ENCODE measurements around the gene ADAM33. TPM values are rescaled to one million over a fixed set of nuclear protein-coding genes. Genes with fewer than 3 reads are reported as not detected.

The ADAM33 gene
- total RNA-seq, 4 donors from 2014 or later, result 27.3 to 94.4 (median 51.9) TPM

DNA sequence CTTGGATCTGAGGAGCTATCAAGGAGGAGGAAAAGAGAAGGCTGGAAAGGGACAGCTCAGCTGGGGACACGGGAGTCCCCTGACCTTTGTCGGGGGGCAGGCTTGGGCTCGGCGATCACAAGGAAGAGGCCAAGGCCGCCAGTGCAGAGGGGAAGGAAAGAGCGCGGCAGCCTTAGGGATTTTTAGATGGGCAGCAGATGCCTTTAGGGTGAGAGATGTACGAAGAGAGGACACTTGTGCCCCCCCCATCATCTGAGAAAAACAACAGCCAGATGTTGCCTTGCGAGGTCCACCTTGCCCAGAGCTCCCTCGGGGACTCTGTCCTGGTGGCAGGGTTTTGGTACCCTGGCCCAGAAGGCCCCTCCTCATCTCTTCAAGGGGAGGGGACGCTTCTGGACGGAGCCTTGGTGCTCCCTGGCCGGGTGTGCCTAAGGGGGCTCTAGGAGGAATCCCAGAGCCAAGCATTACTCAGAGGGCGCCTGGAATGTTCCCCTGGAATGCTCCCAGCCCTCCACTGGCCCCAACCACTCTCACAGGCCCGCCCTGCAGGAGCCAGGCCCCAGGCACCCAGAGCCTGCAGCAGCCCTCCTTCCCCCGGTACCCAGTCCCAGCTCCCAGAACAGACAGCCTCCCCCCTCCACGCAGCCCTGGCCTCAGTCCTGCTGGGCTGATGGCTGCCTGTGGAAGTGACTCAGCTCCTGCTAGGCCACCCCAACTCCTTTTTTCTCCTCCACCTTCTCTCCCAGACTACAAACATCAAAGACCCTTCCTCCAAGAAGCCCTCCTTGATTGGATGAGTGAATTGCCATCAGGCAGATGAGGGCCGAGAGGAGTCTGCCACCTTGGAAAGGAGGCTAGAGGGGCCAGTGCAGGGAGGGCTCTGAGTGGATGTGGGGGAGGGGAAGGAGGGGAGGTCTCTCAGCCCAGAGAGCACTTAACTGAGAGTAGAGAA lies 1.8 kb downstream of the ADAM33 start:
- DNase-seq (ENCODE audit: low spot score) (no peak), ATAC-seq (ENCODE audit: low FRiP score) (peak; percentile 60)
- TF ChIP-seq, protein P1, sequence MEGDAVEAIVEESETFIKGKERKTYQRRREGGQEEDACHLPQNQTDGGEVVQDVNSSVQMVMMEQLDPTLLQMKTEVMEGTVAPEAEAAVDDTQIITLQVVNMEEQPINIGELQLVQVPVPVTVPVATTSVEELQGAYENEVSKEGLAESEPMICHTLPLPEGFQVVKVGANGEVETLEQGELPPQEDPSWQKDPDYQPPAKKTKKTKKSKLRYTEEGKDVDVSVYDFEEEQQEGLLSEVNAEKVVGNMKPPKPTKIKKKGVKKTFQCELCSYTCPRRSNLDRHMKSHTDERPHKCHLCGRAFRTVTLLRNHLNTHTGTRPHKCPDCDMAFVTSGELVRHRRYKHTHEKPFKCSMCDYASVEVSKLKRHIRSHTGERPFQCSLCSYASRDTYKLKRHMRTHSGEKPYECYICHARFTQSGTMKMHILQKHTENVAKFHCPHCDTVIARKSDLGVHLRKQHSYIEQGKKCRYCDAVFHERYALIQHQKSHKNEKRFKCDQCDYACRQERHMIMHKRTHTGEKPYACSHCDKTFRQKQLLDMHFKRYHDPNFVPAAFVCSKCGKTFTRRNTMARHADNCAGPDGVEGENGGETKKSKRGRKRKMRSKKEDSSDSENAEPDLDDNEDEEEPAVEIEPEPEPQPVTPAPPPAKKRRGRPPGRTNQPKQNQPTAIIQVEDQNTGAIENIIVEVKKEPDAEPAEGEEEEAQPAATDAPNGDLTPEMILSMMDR (IDR thresholded peaks at IDR 0.05), result no peak

DNA sequence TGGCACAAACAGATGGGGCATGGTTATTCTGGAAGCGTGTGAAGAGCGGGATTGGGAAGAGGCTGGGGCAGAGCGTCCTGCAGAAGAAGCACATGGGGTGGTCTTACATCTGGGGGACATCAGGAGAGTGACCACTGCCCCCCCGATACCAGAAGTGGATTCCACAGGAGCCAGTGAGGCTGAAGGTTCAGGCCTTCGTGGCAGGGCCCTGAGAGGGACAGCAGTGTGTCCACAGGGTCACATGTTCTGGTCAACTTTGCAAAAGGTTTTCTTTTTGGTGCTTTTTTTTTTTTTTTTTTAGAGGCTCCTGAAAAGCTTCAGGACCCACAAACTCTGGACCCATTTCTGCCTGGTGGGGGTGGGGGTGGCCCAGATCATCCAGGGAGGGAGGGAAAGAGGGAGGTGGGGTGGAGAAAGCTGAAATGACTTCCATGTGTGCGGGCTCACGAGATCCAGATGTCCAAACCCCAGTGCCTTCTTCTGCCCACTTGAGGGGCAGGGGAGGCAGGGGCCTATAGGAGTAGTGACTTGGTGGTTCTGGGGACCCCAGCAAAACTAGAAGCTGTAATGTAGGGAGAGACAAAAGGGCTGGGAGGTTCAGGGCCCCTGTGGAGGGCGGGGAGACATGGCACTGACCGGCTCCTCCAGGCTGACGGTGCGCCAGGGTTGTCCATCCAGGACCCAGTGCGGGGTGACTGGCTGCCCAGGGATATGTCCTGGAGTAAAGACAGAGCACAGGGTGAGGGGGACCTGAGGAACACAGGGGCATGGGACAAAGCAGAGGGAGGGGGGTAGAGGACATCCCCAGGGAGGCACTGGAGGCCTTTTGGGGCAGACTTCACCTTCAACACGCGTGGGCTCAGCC lies 2.7 kb downstream of the ADAM33 start:
- ATAC-seq (ENCODE audit: low FRiP score) (no peak), DNase-seq (ENCODE audit: low spot score) (no peak)
- TF ChIP-seq, protein P1 (IDR thresholded peaks at IDR 0.05), result no peak

DNA sequence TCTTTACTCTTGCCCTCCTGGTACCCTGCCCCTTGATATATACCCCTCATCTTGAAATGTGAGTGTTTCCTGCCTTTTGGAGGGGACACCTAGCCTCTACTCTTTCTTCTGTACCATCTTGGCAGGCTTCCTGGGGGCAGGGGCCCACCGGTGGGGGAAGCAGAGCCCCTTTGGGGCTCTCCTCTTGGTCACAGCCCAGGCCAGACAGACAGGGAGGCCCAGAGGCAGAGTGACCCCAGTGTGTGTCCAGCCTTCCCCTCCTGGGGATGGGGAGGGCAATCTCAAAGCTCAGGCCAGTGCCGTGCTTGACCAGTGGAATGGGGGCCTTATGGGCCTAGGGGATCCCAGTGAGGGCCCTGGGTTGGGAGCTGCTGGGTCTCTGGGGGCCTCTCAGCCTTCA lies 3.6 kb downstream of the ADAM33 start:
- DNase-seq (ENCODE audit: low spot score) (no peak), ATAC-seq (ENCODE audit: low FRiP score) (no peak)
- TF ChIP-seq, protein P1 (IDR thresholded peaks at IDR 0.05), result no peak

DNA sequence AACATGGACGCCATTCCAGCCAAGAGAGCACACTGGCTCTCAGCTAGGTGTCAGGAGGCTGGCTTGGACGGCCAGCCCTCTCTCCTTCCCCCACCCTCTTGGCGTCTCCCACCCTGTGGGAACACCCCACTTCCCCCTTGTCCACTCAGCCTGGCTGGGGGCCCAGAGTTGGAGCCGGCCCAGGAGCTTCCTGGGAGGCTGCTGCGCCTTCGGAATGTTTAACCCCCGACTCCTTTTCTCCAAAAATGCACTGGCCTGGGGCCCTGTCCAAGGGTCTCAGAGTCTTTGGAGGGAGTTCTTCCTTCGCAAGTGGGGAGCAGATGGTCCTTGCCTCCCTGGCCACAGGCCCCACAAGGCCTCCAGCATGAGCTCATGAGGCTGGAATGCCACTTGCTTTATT lies 4.1 kb downstream of the ADAM33 start:
- ATAC-seq (ENCODE audit: low FRiP score) (no peak), DNase-seq (ENCODE audit: low spot score) (no peak)
- TF ChIP-seq, protein P1 (IDR thresholded peaks at IDR 0.05), result no peak

DNA sequence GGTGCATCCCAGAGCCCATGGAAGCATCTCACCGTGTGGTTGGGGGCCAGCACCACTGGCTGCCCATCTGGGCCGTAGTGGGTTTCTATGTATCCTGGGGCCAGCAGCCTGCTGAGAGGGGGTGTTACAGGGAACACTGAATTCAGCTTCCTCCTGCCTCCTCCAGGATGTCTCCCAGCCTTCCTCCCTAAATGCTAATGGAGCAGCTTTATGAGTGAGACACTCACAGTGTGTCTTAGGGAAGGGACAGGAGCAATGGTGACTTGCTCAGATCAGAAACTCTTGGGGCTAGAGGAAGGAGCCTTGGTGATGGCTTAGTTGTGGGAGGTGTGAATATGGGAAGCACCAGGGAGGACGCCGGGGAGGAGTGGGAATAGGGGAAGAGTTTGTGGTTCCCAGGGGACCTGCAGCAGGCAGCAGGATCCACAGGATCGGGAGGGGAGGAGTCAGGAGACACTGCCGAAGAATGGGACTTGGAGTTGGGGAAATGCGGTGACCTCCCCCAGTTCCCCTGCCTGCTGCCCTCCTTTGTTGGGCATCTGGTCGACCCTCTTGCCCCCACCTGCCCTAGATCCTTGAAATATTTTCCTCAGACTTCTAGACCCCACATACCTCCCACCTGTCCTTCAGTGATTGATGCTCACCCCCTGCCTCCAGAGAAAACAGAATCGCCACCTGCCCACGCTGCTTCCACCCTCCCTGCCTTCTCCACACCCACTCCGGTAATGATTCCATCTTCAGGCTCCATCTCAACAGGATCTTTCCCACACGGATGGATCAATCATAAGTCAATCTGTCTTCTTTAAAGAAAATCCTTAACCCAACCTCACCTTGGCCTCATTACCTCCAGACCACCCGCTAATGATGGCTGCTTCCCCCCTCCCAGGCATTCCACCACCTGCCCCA lies 6.6 kb downstream of the ADAM33 start:
- TF ChIP-seq, protein P1 (IDR thresholded peaks at IDR 0.05), result no peak
- ATAC-seq (ENCODE audit: low FRiP score) (no peak), DNase-seq (ENCODE audit: low spot score) (no peak)

DNA sequence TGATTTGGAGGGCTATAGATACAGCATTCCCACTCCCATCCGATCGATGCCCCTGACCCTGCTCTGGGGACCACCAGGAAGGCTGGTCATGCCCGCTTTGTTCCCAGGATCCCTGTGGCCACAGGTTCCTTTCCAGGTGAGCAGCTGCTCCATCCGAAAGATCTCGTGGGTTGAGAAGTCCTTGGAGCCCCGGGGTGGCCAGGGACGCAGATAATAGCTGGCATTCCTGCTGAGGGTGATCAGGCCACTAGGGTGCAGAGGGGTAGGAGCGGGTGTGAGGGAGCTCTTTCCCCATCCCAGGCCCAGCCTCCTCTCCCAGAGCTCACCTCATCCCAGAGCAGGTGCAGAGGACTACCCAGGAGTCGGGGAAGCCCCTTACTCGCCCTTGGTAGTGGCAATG lies 7.4 kb downstream of the ADAM33 start:
- no peak for ATAC-seq (ENCODE audit: low FRiP score)

More for the DNA sequence above, 7.4 kb downstream of the ADAM33 start:
- DNase-seq (ENCODE audit: low spot score), result no peak
- TF ChIP-seq, protein P1 (IDR thresholded peaks at IDR 0.05), result no peak
